HG03571 (cell line): ENCODE measurements around the gene SLC31A2.
"Not testable (repeated sequence)": the region's sequence is repeated elsewhere in the genome, so short reads cannot be mapped to it uniquely, and the experiment has no call there.

Experiments
- ATAC-seq: cut with Tn5 transposase; IDR thresholded peaks from one replicate; pipeline ENCODE4 v1.9.1; 2021; ENCODE audit not compliant: unreplicated experiment

The SLC31A2 gene

GRCh38 chr9:113150670-113151611 lies at the start of gene SLC31A2:
Gene SLC31A2 (plus strand): TSS chr9:113151007. CDS start chr9:113151075, 68 bp downstream.
- ATAC-seq, result peak; percentile 89

- not testable (repeated sequence) for ATAC-seq
Measured at GRCh38 chr9:113105345-113105744, 45.5 kb upstream of the SLC31A2 start.

GRCh38 chr9:113111065-113111951 lies 39.5 kb upstream of the SLC31A2 start:
- peak; percentile 51 for ATAC-seq

GRCh38 chr9:113112706-113113510 lies 37.9 kb upstream of the SLC31A2 start:
- peak; percentile 67 for ATAC-seq

GRCh38 chr9:113118829-113119228 lies 32.0 kb upstream of the SLC31A2 start:
- ATAC-seq, result not testable (repeated sequence)

- ATAC-seq, result no peak
Measured at GRCh38 chr9:113125386-113126035, 25.3 kb upstream of the SLC31A2 start.

- no peak for ATAC-seq
Measured at GRCh38 chr9:113129466-113129865, 21.3 kb upstream of the SLC31A2 start.

GRCh38 chr9:113129884-113130283 lies 20.9 kb upstream of the SLC31A2 start:
- no peak for ATAC-seq

GRCh38 chr9:113131689-113132151 lies 19.1 kb upstream of the SLC31A2 start:
- ATAC-seq, result no peak

- no peak for ATAC-seq
Measured at GRCh38 chr9:113137196-113138168, 13.3 kb upstream of the SLC31A2 start.

GRCh38 chr9:113138760-113139159 lies 12.0 kb upstream of the SLC31A2 start:
- no peak for ATAC-seq

- ATAC-seq, result no peak
Measured at GRCh38 chr9:113139225-113139829, 11.5 kb upstream of the SLC31A2 start.

GRCh38 chr9:113139953-113140352 lies 10.9 kb upstream of the SLC31A2 start:
- no peak for ATAC-seq

- not testable (repeated sequence) for ATAC-seq
Measured at GRCh38 chr9:113140896-113141295, 9.9 kb upstream of the SLC31A2 start.

- ATAC-seq, result no peak
Measured at GRCh38 chr9:113143432-113144227, 7.2 kb upstream of the SLC31A2 start.

- no peak for ATAC-seq
Measured at GRCh38 chr9:113148372-113148705, 2.5 kb upstream of the SLC31A2 start.

GRCh38 chr9:113148781-113149510 lies 1.9 kb upstream of the SLC31A2 start:
- no peak for ATAC-seq
